Measurements from ENCODE around the gene SKIC3.

Gene SKIC3

DNA sequence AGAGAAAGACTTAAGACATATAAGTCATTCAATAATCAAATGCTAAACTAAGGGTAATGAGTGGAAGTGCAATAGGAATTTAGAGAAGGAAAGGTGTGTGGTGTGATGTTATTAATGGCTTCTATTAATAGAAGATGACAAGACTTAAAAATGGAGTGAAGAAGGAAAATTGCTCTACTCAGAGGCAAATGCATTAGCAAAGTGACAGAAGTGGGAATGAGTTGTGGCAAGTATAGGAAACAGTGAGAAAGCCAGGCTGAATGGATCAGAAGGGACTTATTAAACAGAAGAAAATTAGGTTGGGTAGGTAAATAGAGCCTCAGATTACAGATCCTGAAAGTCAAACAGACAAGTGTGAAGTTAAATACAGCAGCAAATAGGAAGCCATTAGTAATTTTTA is 5.7 kb downstream of the SKIC3 start:
- TF ChIP-seq, protein P1, sequence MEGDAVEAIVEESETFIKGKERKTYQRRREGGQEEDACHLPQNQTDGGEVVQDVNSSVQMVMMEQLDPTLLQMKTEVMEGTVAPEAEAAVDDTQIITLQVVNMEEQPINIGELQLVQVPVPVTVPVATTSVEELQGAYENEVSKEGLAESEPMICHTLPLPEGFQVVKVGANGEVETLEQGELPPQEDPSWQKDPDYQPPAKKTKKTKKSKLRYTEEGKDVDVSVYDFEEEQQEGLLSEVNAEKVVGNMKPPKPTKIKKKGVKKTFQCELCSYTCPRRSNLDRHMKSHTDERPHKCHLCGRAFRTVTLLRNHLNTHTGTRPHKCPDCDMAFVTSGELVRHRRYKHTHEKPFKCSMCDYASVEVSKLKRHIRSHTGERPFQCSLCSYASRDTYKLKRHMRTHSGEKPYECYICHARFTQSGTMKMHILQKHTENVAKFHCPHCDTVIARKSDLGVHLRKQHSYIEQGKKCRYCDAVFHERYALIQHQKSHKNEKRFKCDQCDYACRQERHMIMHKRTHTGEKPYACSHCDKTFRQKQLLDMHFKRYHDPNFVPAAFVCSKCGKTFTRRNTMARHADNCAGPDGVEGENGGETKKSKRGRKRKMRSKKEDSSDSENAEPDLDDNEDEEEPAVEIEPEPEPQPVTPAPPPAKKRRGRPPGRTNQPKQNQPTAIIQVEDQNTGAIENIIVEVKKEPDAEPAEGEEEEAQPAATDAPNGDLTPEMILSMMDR (IDR thresholded peaks at IDR 0.05; ENCODE audit: low read depth, low read length, poor library complexity, severe bottlenecking), result no peak
- TF ChIP-seq EZH2phosphoT487 (IDR thresholded peaks at IDR 0.05; ENCODE audit: borderline replicate concordance, low read length), result no peak
- Histone ChIP-seq H3K4me3 (ENCODE audit: low read length) (no peak overlapping the region), H3K79me2 (ENCODE audit: control insufficient read depth, low read length) (peaks cover 33% of the 10 kb centered on the region), H4K20me1 (ENCODE audit: control insufficient read depth, insufficient read depth, low read depth, low read length) (no peaks in the 10 kb centered on the region), H3K4me2 (ENCODE audit: low read length) (no peak overlapping the region), H3K27me3 (ENCODE audit: control insufficient read depth, low read length) (no peaks in the 10 kb centered on the region), H3K9me2 (replicated peaks; ENCODE audit: control insufficient read depth, low read length) (no peaks in the 10 kb centered on the region), H3K36me3 (ENCODE audit: control insufficient read depth, low read length) (peaks cover 64% of the 10 kb centered on the region), H3K9me3 (ENCODE audit: control insufficient read depth, insufficient read depth, low read length) (no peaks in the 10 kb centered on the region), H3K27ac (ENCODE audit: low read depth, low read length) (no peak overlapping the region), H3F3A (ENCODE audit: control insufficient read depth, insufficient read depth) (no peaks in the 10 kb centered on the region), H3K4me1 (ENCODE audit: control insufficient read depth, low read length) (peaks cover 5% of the 10 kb centered on the region)

- H3K9me2 ChIP-seq (replicated peaks; ENCODE audit: control insufficient read depth, low read length), result no peaks in the 10 kb centered on the region
- H3K27me3 ChIP-seq (ENCODE audit: control insufficient read depth, low read length), result no peaks in the 10 kb centered on the region
- H3K27ac ChIP-seq (ENCODE audit: low read depth, low read length), result no peak overlapping the region
- no peaks in the 10 kb centered on the region for H3K9me3 ChIP-seq (ENCODE audit: control insufficient read depth, insufficient read depth, low read length)
- H3K4me2 ChIP-seq (ENCODE audit: low read length), result no peak overlapping the region
- no peaks in the 10 kb centered on the region for H3K4me1 ChIP-seq (ENCODE audit: control insufficient read depth, low read length)
- H3K36me3 ChIP-seq (ENCODE audit: control insufficient read depth, low read length), result peaks cover 76% of the 10 kb centered on the region
- peaks cover 5% of the 10 kb centered on the region; the same call in 1 of the 2 replicates for H3F3A ChIP-seq (ENCODE audit: control insufficient read depth, insufficient read depth)
- no peak for TF ChIP-seq EZH2phosphoT487 (IDR thresholded peaks at IDR 0.05; ENCODE audit: borderline replicate concordance, low read length)
- TF ChIP-seq, protein P1 (IDR thresholded peaks at IDR 0.05; ENCODE audit: low read depth, low read length, poor library complexity, severe bottlenecking), result no peak
- H4K20me1 ChIP-seq (ENCODE audit: control insufficient read depth, insufficient read depth, low read depth, low read length), result no peaks in the 10 kb centered on the region
- 0 out of 2 replicates have a peak, but pooled peaks cover 3% of the 10 kb centered on the region for H3K79me2 ChIP-seq (ENCODE audit: control insufficient read depth, low read length)
- H3K4me3 ChIP-seq (ENCODE audit: low read length), result no peak overlapping the region
Measured at GRCh38 chr5:95543017-95543705, 11.6 kb downstream of the SKIC3 start.

GRCh38 chr5:95537501-95537900 is 17.3 kb downstream of the SKIC3 start:
- H3K4me3 ChIP-seq (ENCODE audit: low read length), result no peak overlapping the region
- H4K20me1 ChIP-seq (ENCODE audit: control insufficient read depth, insufficient read depth, low read depth, low read length), result no peaks in the 10 kb centered on the region
- no peak overlapping the region for H3K4me2 ChIP-seq (ENCODE audit: low read length)
- H3F3A ChIP-seq (ENCODE audit: control insufficient read depth, insufficient read depth), result peaks cover 2% of the 10 kb centered on the region; the same call in 1 of the 2 replicates
- 0 out of 2 replicates have a peak, but pooled peaks cover 3% of the 10 kb centered on the region for H3K79me2 ChIP-seq (ENCODE audit: control insufficient read depth, low read length)
- no peaks in the 10 kb centered on the region for H3K27me3 ChIP-seq (ENCODE audit: control insufficient read depth, low read length)
- no peaks in the 10 kb centered on the region for H3K4me1 ChIP-seq (ENCODE audit: control insufficient read depth, low read length)
- TF ChIP-seq, protein P1 (IDR thresholded peaks at IDR 0.05; ENCODE audit: low read depth, low read length, poor library complexity, severe bottlenecking), result no peak
- TF ChIP-seq EZH2phosphoT487 (IDR thresholded peaks at IDR 0.05; ENCODE audit: borderline replicate concordance, low read length), result no peak
- H3K27ac ChIP-seq (ENCODE audit: low read depth, low read length), result no peak overlapping the region
- H3K9me2 ChIP-seq (replicated peaks; ENCODE audit: control insufficient read depth, low read length), result no peaks in the 10 kb centered on the region
- no peaks in the 10 kb centered on the region for H3K9me3 ChIP-seq (ENCODE audit: control insufficient read depth, insufficient read depth, low read length)
- peaks cover 67% of the 10 kb centered on the region for H3K36me3 ChIP-seq (ENCODE audit: control insufficient read depth, low read length)

All from DOHH2 (cell line).